Stimulated activated CD8-positive, alpha-beta memory T cell treated with anti-CD3 and anti-CD28 coated beads, Interleukin-4, amount 100 ng/mL, for 24 hours (primary cell): ENCODE results near the gene CRTC2.

Experiments
- DNase-seq: peaks from one replicate; pipeline ENCODE4 v3.0.0-alpha.2; 2020; ENCODE audit warnings: low read depth

Gene CRTC2

GRCh38 chr1:153973071-153973470 is 14.7 kb upstream of the CRTC2 start:
- DNase-seq: no peak

DNA sequence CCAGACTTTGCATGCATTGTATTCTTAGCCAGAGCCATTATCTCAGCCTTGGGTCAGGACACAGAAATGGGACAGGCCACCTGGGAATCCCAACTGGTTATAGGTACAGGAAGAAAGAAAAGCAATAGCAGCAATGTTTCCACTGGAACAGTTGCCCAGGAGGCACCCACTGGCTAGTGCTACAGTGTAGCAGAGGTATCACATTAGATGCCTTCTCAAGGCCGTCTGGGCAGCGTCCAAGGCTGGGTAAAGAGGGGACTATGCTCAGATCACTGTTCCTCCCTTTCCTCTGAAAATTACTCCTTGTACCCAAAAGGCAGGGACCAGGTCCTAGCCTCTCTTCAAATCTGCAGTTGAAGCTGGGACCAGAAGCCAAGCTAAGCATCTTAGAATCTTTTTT is 11.9 kb upstream of the CRTC2 start:
- no peak for DNase-seq

GRCh38 chr1:153968972-153969371 is 10.6 kb upstream of the CRTC2 start:
- DNase-seq: no peak

- DNase-seq: no peak
These were observed 10.0 kb upstream of the CRTC2 start for GRCh38 chr1:153968408-153968807.

GRCh38 chr1:153968000-153968363 is 9.6 kb upstream of the CRTC2 start:
- DNase-seq: no peak

- peak; percentile 70 for DNase-seq
These were observed 8.9 kb upstream of the CRTC2 start, which contains the start of gene CREB3L4 for GRCh38 chr1:153967107-153967999. Gene CREB3L4 (plus strand): TSS chr1:153967902. CDS start chr1:153968526, 624 bp downstream.

- DNase-seq: no peak
These were observed 5.5 kb upstream of the CRTC2 start for GRCh38 chr1:153963850-153964331.

- DNase-seq: peak; percentile 90
These were observed 4.8 kb upstream of the CRTC2 start, which contains the start of gene SLC39A1 for GRCh38 chr1:153963030-153963849. Gene SLC39A1 (minus strand): TSS chr1:153963537. CDS start chr1:153962715, 822 bp downstream.

DNA sequence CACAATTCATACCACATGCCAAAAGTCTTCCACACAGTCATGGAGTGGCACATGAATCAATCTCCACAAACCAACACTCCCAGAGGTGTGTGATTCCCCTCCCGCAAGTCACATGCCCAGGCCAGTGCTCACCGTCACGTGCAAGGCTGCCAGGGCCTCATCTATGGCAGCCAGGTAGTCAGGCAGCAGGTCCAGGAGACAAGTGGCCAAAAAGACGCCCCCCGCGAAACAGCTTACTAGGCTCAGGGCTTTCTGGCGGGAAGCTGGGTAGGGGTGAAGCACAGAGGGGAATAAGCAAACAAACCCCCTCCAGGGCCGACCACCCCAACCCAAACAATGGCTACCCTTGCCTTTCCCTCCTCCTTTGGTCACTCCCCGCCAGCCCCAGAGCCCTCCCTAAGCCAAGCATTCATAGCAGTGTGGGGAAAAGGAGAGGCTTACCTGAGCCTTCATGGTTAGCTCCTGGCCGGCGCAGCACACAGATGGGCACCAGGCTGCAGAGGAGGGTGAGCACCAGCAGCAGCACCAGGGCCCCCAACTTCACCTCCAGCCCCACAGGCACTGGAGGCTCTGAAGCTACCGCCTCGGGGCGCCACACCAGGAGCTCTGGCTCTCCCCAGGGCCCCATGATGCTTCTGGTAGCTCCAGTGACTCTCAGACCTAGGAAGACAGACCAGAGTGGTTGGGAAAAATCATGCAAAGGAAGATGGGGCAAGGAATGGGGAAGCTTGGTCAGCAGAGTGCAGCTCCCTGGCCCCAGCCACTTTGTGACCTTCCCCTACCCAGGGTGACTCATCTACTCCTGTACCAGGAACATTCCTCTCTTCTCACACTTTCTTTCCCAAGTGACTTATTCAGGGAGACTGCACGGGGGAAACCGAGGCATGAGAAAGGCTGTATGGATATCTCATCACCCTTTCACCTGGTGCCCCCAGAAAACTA is 3.9 kb upstream of the CRTC2 start:
- DNase-seq: no peak

DNA sequence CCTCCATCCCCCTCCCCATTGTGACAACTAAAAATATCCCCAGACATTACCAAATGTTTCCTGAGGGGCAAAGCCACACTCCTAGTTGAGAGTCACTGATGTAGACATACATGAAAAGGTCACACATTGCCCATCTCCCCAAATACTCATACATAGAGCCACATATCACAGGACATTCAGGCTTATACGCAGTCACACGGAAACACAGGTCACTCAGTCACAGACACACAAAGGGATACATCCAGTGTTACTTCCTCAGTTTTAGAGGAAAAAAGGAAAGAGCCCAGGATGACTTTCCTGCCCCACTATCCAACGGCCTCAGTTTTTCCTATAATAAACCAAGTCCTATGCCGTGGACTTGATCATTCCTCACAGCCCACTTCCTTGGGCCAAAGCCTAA is 3.0 kb upstream of the CRTC2 start:
- DNase-seq: no peak

DNA sequence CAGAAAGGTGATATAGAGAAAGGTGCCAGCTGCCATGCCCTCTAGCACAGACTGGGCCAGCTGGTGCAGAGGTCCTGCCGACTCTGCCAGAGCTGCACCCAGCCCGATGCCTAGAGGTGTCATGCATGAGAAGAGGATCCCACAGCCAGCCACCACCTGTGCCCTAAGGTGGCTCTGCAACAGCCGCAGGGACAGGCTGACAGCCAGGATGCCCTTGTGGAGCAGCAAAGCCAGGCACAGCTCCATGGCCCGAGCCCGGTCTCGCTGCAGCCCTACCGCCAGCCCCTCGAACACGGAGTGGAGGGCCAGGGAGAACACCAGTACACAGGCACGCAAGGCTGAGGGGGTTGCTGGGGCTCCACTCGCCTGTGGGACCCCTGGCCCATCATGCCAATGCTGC is 1.8 kb upstream of the CRTC2 start:
- DNase-seq: no peak

GRCh38 chr1:153959454-153959853 is 1.0 kb upstream of the CRTC2 start:
- DNase-seq: no peak

DNA sequence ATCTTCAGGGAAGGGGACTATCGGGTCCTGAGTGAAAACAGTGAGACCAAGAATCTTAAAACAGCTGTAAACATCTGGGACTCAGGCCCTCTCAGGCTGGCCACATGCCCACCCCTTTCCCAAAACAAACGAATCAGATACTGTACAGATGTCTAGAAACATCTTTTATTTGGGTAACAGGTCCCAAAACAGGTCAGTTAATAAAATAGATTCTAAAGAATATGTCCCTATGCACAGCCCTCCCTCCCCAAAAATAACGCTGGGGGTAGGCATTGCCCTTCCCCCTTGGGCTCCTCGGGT is 499 bp upstream of the CRTC2 start:
- DNase-seq: no peak

- no peak for DNase-seq
These were observed 685 bp downstream of the CRTC2 start for GRCh38 chr1:153957744-153958110.

DNA sequence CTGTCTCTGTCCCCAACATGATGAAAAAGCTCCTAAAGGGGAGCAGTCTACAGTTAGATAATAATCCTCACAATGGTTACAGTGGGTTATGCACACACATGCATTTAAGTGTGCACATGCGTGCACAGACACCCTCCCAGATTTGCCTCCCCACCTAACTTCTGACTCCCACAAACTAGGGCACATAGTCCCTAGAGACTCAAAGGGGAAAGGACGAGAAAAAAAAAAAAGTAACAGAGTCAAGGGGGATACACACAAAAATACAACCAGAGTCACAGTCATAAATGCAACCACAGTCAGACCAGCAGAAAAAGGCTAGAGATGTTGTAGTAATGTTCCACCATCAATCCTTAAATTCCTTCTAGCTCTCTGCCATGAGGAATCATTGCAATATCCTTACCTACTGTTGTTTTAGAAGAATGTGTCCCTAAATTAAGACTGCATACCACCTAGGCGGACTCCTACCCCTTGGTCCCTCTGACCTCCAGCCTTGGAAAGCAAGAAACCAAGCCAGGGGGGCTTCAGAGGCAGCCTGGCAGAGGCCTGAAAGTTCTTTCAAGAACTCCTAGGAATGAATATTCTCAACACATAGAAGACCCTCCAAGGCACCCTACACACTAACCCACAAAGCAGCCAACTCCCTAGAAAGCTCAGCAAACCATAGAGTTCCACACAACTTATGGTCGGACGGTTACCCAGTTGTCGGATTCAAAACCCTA is 1.3 kb downstream of the CRTC2 start:
- no peak for DNase-seq

DNA sequence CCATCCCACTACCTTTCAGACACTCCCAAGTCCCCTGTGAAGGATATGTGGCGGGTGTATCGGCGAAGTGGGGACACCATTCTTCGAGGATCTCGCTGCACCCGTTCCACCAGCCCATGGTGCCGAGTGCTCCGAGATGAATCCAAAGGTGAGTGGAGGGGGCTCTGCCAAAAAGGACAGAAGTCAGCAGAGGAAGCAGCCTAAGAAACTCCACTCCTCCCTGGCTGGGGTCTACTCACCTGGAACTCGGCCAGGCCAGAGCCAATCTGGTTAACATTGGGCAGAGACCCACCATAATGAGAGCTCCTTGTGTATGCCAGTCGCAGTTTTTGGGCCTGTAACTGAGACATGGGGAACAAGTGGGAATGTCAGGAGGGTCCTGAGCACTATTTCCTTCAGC is 3.6 kb downstream of the CRTC2 start:
- no peak for DNase-seq

DNA sequence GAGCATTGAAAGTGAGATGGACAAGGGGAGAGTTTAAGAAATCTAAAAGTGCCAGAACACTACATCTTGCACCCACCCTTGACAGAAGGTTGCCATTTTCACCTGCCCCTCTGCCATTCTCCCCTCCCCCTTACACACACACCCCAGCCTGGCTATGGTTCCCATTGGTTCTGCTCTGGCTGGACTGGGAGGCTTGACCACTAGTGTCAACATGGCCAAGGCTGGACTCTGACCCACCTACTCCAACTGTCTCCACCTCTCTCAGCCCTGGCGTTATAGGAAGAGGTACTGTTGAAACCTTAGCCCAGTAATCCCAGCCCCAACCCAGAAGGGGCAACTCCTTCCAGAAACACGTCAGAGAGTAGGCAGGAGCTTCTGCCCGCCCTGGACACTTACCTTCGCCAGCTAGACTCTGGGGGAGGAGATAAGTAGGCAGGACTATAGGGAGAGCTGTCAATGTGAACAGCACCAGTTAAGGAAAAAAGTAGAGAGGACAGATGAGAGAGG is 4.5 kb downstream of the CRTC2 start:
- DNase-seq: no peak

GRCh38 chr1:153951801-153952200 is 6.6 kb downstream of the CRTC2 start:
- no peak for DNase-seq

- no peak for DNase-seq
These were observed 7.2 kb downstream of the CRTC2 start for GRCh38 chr1:153951183-153951582.

GRCh38 chr1:153946622-153947241 is 11.7 kb downstream of the CRTC2 start, which contains the start of gene DENND4B:
Gene DENND4B (minus strand): TSS chr1:153946718. CDS start chr1:153944374, 2,344 bp downstream.
- DNase-seq: peak; percentile 68
